Brain microvascular endothelial cell (primary cell): ENCODE data around the gene CNST.
"Not testable (repeated sequence)": the region's sequence is repeated elsewhere in the genome, so short reads cannot be mapped to it uniquely, and the experiment has no call there.

ENCODE experiments used
- DNase-seq: peaks from one replicate; pipeline ENCODE4 v3.0.0-alpha.2; 2020
- H3K27ac ChIP-seq: fragments of 250-450 bp; sonication (Bioruptor Pico); 2 replicates; pipeline ENCODE4 v1.5.1; 2020; ENCODE audit warnings: mild to moderate bottlenecking, moderate library complexity
- H3K27me3 ChIP-seq: fragments of 250-450 bp; sonication (Bioruptor Pico); replicated peaks from 2 replicates; pipeline ENCODE4 v1.5.1; 2020; ENCODE audit warnings: mild to moderate bottlenecking
- H3K36me3 ChIP-seq: fragments of 250-450 bp; sonication (Bioruptor Pico); replicated peaks from 2 replicates; pipeline ENCODE4 v1.5.1; 2020; ENCODE audit warnings: mild to moderate bottlenecking
- H3K4me3 ChIP-seq: 2 replicates; pipeline ENCODE4 v1.5.1; 2011; ENCODE audit warnings: low read depth, mild to moderate bottlenecking, control low read depth, low read length, moderate library complexity
- CTCF ChIP-seq: IDR thresholded peaks from 2 replicates; pipeline ENCODE4 v1.5.1; 2011; ENCODE audit warnings: low read depth, mild to moderate bottlenecking, moderate library complexity, low read length, control low read depth, inconsistent platforms; ENCODE audit errors: missing control alignments
- in situ Hi-C: cut with HindIII; loops from 2 replicates; pipeline ENCODE4 v1.10.0; 2017; ENCODE audit warnings: low sequenced_read_pairs, low pct_ligation_motif_present

The CNST gene

DNA sequence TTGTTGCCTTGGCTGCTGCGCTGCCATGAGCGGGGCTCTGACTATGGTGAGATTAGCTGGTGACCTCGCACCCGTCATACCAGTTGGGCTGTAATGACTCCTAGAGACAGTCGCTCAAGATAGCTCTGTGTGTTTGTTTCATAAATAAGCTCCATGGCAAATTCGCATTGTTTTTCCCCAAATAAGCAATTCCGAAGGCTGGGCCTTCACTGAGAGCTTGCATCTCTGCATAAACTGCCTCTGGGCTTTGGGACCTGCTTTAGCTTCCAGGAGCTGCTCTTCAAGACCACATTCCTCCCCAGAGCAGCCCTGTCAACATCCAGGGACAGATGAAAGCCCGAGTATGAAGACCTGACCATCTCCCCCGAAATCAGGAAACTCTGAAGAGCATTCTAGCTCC is 117.3 kb downstream of the CNST start:
- H3K27me3 ChIP-seq: no peaks in the 10 kb centered on the region
- H3K27ac ChIP-seq: no peak overlapping the region
- H3K36me3 ChIP-seq: no peaks in the 10 kb centered on the region
- DNase-seq: no peak
- TF ChIP-seq CTCF: no peak
- in situ Hi-C loops: no loop called here
- no peak overlapping the region for H3K4me3 ChIP-seq

DNA sequence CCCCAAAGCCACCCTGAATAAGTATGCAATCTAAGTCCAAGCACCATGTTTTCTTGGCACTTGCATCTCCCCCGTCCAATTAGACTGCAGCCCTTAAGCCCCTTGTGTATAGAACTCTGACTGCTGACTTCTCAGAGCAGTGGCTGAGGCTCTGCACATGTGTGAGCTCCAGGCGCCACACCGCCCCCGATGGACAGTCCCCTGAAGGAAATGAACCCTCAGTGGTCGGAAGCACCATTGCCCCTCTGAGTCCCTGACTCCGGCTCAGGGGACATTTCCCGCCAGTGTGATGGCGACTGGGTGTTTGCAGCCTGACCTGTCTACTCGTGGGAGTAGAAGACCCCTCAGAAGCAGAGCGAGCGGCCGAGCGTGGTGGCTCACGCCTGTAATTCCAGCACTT is 120.7 kb downstream of the CNST start:
- no peak overlapping the region for H3K4me3 ChIP-seq
- no peaks in the 10 kb centered on the region for H3K27me3 ChIP-seq
- TF ChIP-seq CTCF: peak; percentile 22
- no peaks in the 10 kb centered on the region for H3K36me3 ChIP-seq
- in situ Hi-C loops: no loop called here
- DNase-seq: no peak
- H3K27ac ChIP-seq: no peak overlapping the region

DNA sequence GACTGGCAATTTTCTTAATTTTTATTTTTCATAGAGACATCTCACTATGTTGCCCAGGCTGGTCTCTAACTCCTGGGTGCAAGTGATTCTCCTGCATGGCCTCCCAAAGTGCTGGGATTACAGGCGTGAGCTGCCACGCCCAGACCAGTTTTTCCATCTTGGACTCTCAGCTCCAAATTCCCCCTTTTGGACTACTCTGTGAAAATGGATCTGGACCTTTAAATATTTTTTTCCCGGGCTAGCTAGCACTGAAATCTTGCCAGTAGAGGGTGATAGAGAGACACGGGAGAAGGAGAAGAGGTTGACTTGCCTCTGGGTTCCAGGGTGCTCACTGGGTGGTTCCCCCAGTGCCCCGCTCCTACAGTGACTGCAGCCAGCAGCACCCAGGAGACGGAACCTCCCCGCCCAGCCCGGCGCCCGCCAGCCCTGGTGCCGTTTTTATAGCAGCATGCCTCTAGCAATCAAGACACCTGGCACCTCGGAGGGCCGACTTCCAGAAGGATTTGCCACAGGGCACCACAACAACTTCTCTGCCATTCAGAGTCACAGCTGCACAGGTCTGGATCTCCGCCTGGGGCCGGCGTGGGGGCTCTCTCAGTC is 123.3 kb downstream of the CNST start:
- H3K27me3 ChIP-seq: no peaks in the 10 kb centered on the region
- no peaks in the 10 kb centered on the region for H3K36me3 ChIP-seq
- H3K4me3 ChIP-seq: peak overlapping the region; percentile 43
- in situ Hi-C loops: no loop called here
- no peak overlapping the region for H3K27ac ChIP-seq
- peak; percentile 88 for TF ChIP-seq CTCF
- DNase-seq: peak; percentile 64

GRCh38 chr1:246690100-246690499 is 123.8 kb downstream of the CNST start:
- no peak for TF ChIP-seq CTCF
- H3K27ac ChIP-seq: no peak overlapping the region
- H3K36me3 ChIP-seq: no peaks in the 10 kb centered on the region
- no peak for DNase-seq
- in situ Hi-C loops: no loop called here
- H3K27me3 ChIP-seq: no peaks in the 10 kb centered on the region
- no peak overlapping the region for H3K4me3 ChIP-seq

DNA sequence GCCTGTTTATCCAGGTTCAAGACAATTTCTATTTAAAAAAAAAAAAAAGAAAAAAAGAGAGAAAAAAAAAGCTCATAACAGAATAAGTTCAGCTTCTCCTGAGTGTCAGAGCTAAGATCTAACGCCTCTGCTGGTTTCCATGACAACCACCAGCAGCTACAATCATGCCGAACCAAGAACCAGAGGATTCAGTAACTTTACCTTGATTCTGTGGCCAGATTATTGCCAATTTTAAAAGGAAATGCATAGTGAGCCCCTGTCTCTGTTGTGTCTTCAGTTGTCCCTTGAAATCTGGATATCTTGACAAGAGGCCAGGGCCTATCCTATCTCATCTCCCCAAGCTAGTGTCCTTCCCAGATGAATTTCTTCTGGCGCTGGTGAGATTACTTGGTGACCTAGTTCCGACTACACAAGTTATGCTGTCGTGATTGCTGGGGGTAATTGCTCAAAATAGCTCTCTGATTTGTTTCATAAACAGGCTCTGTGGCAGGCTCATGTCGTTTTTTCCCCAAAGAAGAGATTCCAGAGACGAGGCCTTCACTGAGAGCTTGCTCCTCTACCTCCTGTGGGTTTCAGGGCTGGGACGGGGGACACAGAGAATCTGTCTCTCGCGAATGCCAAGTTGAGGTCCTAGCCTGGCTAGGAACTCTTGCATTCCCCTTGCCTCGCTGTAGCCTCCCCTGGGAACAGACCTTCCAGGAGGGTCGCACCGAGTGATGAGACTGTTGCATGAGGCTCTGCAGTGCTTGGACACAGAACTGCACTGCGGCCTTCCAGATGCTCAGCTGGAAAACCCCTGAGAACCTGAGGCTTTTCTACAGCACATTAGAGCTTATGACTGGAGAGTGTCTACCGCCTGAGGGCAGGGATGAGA is 125.6 kb downstream of the CNST start:
- DNase-seq: no peak
- no peak for TF ChIP-seq CTCF
- in situ Hi-C loops: no loop called here
- Histone ChIP-seq H3K36me3 (no peaks in the 10 kb centered on the region), H3K27me3 (no peaks in the 10 kb centered on the region), H3K4me3 (no peak overlapping the region), H3K27ac (no peak overlapping the region)

GRCh38 chr1:246694213-246694895 is 128.1 kb downstream of the CNST start:
- H3K4me3 ChIP-seq, in situ Hi-C loops, H3K36me3 ChIP-seq, DNase-seq, H3K27ac ChIP-seq, H3K27me3 ChIP-seq: not testable (repeated sequence)
